Measurements from ENCODE around the gene RAB11FIP4. TPM values are rescaled to one million over a fixed set of nuclear protein-coding genes. Genes with fewer than 3 reads are reported as not detected.

Gene RAB11FIP4
- total and polyA plus RNA-seq, 9 of the 15 experiments (the other 6 are each of a cell fraction or from before 2014, with no cell fraction given): 0.62 to 16.6 (median 8.9) TPM

DNA sequence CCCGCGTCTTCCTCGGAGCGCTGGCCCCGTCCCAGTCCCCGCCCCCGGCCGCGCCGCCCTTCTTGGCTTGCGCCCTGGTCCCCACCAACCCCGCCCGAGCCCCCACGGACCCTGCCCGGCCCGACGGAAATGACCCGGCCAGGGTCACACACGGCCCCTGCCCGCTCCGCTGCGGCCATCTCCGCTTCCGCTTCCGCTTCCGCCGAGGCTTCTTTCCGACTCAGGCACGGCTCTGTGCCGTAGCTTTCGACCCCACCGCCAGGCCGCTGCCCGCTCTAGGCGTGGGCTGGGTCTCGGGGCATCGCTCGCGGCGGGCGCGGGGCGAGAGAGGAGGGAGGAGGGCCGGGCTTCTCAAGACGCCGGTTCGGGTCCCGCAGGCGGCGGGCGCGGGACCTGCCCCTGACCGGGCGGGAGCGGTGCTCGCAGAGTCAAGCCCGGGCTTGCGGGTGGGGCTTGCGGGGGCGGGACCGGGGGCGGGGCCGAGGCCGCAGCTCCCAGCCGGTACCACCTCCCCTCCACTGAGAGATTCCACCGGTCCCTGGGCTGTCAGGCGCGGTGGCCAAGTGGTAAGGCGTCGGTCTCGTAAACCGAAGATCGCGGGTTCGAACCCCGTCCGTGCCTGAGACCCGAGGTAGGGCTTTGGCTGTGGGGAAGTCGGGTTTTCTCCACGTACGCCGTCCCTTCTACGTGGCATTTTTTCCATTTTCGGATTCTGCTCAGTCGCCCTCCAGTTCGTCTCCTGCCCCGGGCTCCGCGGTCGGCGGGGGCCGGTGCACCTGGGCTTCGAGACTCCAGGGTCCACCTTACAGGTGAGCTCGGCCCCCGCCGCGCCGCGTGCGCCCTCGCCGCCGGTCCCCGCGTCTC, 158.3 kb downstream of the RAB11FIP4 start (continued):
- TF ChIP-seq ZFP30 (CRISPR knock-in tag; IDR thresholded peaks at IDR 0.05; ENCODE audit: borderline replicate concordance) (no peak), RBM34 (IDR thresholded peaks at IDR 0.05; ENCODE audit: borderline replicate concordance, insufficient read depth, low read length) (no peak), FUS (optimal IDR thresholded peaks at IDR 0.05; ENCODE audit: low read depth, low read length) (no peak), KAT8 (IDR thresholded peaks at IDR 0.05; ENCODE audit: low read depth) (no peak), ZNF324 (CRISPR knock-in tag; IDR thresholded peaks at IDR 0.05) (no peak), SOX6 (IDR thresholded peaks at IDR 0.05) (no peak), SIRT6 (IDR thresholded peaks at IDR 0.05; ENCODE audit: low read depth, low read length) (no peak), ZNF445 (CRISPR knock-in tag; IDR thresholded peaks at IDR 0.05; ENCODE audit: low read depth) (no peak), NFYB (IDR thresholded peaks at IDR 0.05; ENCODE audit: extremely low read depth, insufficient read length) (no peak), ZNF140 (CRISPR knock-in tag; IDR thresholded peaks at IDR 0.05) (no peak), ETV5 (CRISPR knock-in tag; IDR thresholded peaks at IDR 0.05; ENCODE audit: low read depth) (0 out of 2 replicates have a peak, but pooled peaks have one; percentile 42), SNRNP70 (optimal IDR thresholded peaks at IDR 0.05; ENCODE audit: low read depth, low read length) (no peak), ZEB2 (IDR thresholded peaks at IDR 0.05) (peak; percentile 94)
- TF ChIP-seq, protein P1, sequence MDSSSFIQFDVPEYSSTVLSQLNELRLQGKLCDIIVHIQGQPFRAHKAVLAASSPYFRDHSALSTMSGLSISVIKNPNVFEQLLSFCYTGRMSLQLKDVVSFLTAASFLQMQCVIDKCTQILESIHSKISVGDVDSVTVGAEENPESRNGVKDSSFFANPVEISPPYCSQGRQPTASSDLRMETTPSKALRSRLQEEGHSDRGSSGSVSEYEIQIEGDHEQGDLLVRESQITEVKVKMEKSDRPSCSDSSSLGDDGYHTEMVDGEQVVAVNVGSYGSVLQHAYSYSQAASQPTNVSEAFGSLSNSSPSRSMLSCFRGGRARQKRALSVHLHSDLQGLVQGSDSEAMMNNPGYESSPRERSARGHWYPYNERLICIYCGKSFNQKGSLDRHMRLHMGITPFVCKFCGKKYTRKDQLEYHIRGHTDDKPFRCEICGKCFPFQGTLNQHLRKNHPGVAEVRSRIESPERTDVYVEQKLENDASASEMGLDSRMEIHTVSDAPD (CRISPR knock-in tag; IDR thresholded peaks at IDR 0.05): no peak
- TF ChIP-seq, protein P2, sequence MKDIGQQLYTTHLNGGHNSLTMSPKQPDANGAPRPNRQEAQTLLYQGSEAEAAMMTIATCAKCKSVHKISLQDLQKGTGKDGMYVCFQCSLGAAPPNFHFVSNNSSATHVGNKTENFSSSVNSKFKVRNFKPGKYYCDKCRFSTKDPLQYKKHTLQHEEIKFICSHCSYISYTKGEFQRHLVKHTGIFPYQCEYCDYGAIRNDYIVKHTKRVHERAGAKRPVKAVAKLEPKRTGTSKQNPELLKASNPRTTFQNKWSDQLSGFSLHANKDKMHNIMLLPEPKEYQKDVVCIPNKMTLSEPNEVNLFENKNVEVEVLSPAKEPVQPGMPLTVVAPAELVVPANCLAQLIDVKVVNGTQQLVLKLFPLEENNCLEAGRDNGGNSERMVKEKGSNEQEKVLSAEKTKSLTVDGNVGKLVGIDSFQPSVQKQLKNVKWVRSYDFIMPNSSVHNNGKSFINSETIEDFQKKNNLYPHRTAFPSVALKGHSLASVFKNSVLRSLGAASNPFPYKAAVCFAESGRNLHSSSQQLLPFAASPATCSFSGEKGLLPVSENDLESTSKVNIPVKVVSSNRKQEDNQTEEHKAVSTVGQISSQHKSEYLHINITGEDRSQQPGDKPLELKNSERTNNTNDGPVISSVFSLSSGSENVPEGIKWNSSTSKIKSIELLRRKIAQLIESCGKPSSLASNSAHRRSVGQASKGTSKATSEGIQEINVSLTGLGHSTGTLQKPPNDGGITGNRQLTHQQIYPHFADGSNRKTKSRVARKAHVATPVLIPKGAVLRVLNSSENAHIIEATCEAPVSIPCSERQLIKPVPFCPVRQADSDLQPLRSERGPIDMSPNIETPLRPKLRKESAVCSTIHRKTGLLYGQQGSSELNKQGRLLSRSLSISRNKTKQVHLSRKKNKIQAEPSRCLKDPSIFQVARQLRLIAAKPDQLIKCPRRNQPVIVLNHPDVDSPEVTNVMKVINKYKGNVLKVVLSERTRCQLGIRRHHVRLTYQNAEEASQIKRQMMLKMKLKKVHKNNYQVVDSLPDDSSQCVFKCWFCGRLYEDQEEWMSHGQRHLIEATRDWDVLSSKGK (CRISPR knock-in tag; IDR thresholded peaks at IDR 0.05): no peak
- TF ChIP-seq, protein P3, sequence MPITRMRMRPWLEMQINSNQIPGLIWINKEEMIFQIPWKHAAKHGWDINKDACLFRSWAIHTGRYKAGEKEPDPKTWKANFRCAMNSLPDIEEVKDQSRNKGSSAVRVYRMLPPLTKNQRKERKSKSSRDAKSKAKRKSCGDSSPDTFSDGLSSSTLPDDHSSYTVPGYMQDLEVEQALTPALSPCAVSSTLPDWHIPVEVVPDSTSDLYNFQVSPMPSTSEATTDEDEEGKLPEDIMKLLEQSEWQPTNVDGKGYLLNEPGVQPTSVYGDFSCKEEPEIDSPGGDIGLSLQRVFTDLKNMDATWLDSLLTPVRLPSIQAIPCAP (CRISPR knock-in tag; IDR thresholded peaks at IDR 0.05; ENCODE audit: borderline replicate concordance): no peak
- TF ChIP-seq, protein P4, sequence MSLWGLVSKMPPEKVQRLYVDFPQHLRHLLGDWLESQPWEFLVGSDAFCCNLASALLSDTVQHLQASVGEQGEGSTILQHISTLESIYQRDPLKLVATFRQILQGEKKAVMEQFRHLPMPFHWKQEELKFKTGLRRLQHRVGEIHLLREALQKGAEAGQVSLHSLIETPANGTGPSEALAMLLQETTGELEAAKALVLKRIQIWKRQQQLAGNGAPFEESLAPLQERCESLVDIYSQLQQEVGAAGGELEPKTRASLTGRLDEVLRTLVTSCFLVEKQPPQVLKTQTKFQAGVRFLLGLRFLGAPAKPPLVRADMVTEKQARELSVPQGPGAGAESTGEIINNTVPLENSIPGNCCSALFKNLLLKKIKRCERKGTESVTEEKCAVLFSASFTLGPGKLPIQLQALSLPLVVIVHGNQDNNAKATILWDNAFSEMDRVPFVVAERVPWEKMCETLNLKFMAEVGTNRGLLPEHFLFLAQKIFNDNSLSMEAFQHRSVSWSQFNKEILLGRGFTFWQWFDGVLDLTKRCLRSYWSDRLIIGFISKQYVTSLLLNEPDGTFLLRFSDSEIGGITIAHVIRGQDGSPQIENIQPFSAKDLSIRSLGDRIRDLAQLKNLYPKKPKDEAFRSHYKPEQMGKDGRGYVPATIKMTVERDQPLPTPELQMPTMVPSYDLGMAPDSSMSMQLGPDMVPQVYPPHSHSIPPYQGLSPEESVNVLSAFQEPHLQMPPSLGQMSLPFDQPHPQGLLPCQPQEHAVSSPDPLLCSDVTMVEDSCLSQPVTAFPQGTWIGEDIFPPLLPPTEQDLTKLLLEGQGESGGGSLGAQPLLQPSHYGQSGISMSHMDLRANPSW (CRISPR knock-in tag; IDR thresholded peaks at IDR 0.05): no peak

Data from K562 (cell line).